Fibroblast of the conjunctiva (primary cell): ENCODE measurements around the gene BAD.
"Not testable (repeated sequence)": the region's sequence is repeated elsewhere in the genome, so short reads cannot be mapped to it uniquely, and the experiment has no call there.

Source experiments
- DNase-seq: peaks from one replicate; pipeline ENCODE4 v3.0.0-alpha.2; 2010; ENCODE audit warnings: low read depth

The BAD gene

GRCh38 chr11:64284048-64284961, at the start of gene BAD:
BAD (minus strand) TSS chr11:64284665; CDS start chr11:64284368, 297 bp downstream.
- DNase-seq: peak; percentile 81

- no peak for DNase-seq
These were observed 49.1 kb upstream of the BAD start for GRCh38 chr11:64333556-64333955.

GRCh38 chr11:64331569-64332371, 47.3 kb upstream of the BAD start:
- peak; percentile 80 for DNase-seq

- DNase-seq: no peak
These were observed 46.4 kb upstream of the BAD start for GRCh38 chr11:64330888-64331287.

- no peak for DNase-seq
These were observed 43.5 kb upstream of the BAD start for GRCh38 chr11:64327993-64328392.

GRCh38 chr11:64327375-64327774, 42.9 kb upstream of the BAD start:
- no peak for DNase-seq

GRCh38 chr11:64324692-64325469, 40.4 kb upstream of the BAD start:
- no peak for DNase-seq

- not testable (repeated sequence) for DNase-seq
These were observed 39.5 kb upstream of the BAD start for GRCh38 chr11:64323984-64324383.

- DNase-seq: no peak
These were observed 38.9 kb upstream of the BAD start for GRCh38 chr11:64323373-64323772.

GRCh38 chr11:64322925-64323260, 38.4 kb upstream of the BAD start:
- DNase-seq: no peak

GRCh38 chr11:64321533-64321932, 37.1 kb upstream of the BAD start:
- no peak for DNase-seq

GRCh38 chr11:64321026-64321425, 36.6 kb upstream of the BAD start:
- no peak for DNase-seq

GRCh38 chr11:64320556-64320955, 36.1 kb upstream of the BAD start:
- DNase-seq: no peak

GRCh38 chr11:64318766-64319761, 34.6 kb upstream of the BAD start:
- no peak for DNase-seq

GRCh38 chr11:64317961-64318765, 33.7 kb upstream of the BAD start, which contains the start of gene PRDX5:
PRDX5 (plus strand) TSS chr11:64318121; CDS start chr11:64318216, 95 bp downstream.
- peak; percentile 95 for DNase-seq

- peak; percentile 93 for DNase-seq
These were observed 33.0 kb upstream of the BAD start, which contains the start of gene TRMT112 for GRCh38 chr11:64317325-64317960. TRMT112 (minus strand) TSS chr11:64317559; CDS start chr11:64317526, 33 bp downstream.

- DNase-seq: no peak
These were observed 32.3 kb upstream of the BAD start for GRCh38 chr11:64316672-64317324.

- not testable (repeated sequence) for DNase-seq
These were observed 31.4 kb upstream of the BAD start for GRCh38 chr11:64315667-64316526.
